ENCODE measurements around the gene PTPA. TPM values are rescaled to one million over a fixed set of nuclear protein-coding genes. Genes with fewer than 3 reads are reported as not detected.

PTPA gene
- total and polyA plus RNA-seq, 2 of the 4 experiments (the other 2 are of a cell fraction) = 124 to 149 TPM

- intact Hi-C loops (cut with micrococcal nuclease) (loop anchor here (2.0 kb wide), 1 partner anchor 24 kb away; no protein-coding TSS in a partner anchor), dilution Hi-C loops (cut with HindIII; ENCODE audit: low sequenced_read_pairs, unreplicated experiment) (no loop called here), in situ Hi-C loops (cut with MboI; ENCODE audit: low sequenced_read_pairs) (no loop called here)
- Histone ChIP-seq H3K23ac (ENCODE audit: low read depth, low read length) (peak overlapping the region; percentile 64), H2AK5ac (ENCODE audit: low read depth, low read length) (peak overlapping the region; percentile 91), H4K5ac (ENCODE audit: low read depth, low read length) (peak overlapping the region; percentile 45), H3K14ac (replicated peaks; ENCODE audit: low read depth, low read length) (peak overlapping the region; percentile 97), H2BK120ac (ENCODE audit: low read depth, low read length) (peak overlapping the region; percentile 89), H3K36me3 (ENCODE audit: control insufficient read depth, insufficient read depth, low read length) (peaks cover 19% of the 10 kb centered on the region), H4K20me1 (ENCODE audit: insufficient read depth, low read length) (no peaks in the 10 kb centered on the region; the same call in 1 of the 2 replicates), H3K27me3 (ENCODE audit: control insufficient read depth, insufficient read depth, low read length) (no peaks in the 10 kb centered on the region), H4K8ac (ENCODE audit: low read depth in 2 of 2, low read length in 2 of 2) (peak overlapping the region; percentile 89 to 99), H3K79me1 (ENCODE audit: low read depth in 1 of 2, low read length in 2 of 2) (peaks cover 5 to 58% of the 10 kb centered on the region in 2 experiments; a peak in 3 of 4 replicates), H3K18ac (ENCODE audit: low read depth, low read length) (peak overlapping the region; percentile 70), H3K4ac (ENCODE audit: low read depth, low read length) (peak overlapping the region; percentile 99), H2BK15ac (ENCODE audit: low read depth, low read length) (peak overlapping the region; percentile 93; the same call in 2 of the 3 replicates), H3K9me3 (ENCODE audit: control insufficient read depth, insufficient read depth, low read length) (no peaks in the 10 kb centered on the region), H2BK20ac (ENCODE audit: low read depth, low read length) (peak overlapping the region; percentile 84), H3K9ac (ENCODE audit: low read depth, low read length) (peak overlapping the region; percentile 69), H2AFZ (replicated peaks; ENCODE audit: low read length, poor library complexity) (peak overlapping the region; percentile 9), H3K4me3 (ENCODE audit: insufficient read depth, low read depth, low read length) (no peak overlapping the region), H2BK5ac (ENCODE audit: low read depth, low read length, poor library complexity, severe bottlenecking) (peak overlapping the region; percentile 99), H3K56ac (ENCODE audit: extremely low read depth, insufficient read depth, low read length) (peak overlapping the region; percentile 64), H3K4me1 (ENCODE audit: control insufficient read depth, insufficient read depth, low read length) (peaks cover 70% of the 10 kb centered on the region), H2AK9ac (replicated peaks; ENCODE audit: low read depth, low read length, poor library complexity) (peak overlapping the region; percentile 79), H3K4me2 (ENCODE audit: low read depth, low read length) (peak overlapping the region; percentile 47), H4K91ac (ENCODE audit: insufficient read depth, low read depth, low read length) (peak overlapping the region; percentile 100), H3K9me1 (ENCODE audit: insufficient read depth, low read length) (peaks cover 13% of the 10 kb centered on the region), H3K27ac (ENCODE audit: insufficient read depth, low read length) (peak overlapping the region; percentile 98)
- BruUV-seq (replicated peaks) = no TSS peak
- TF ChIP-seq RAD21 (IDR thresholded peaks at IDR 0.05; ENCODE audit: low read length) (no peak), CTCF (conservative IDR thresholded peaks at IDR 0.05; ENCODE audit: low read depth, low read length) (no peak), USF2 (IDR thresholded peaks at IDR 0.05; ENCODE audit: low read depth, low read length) (no peak), SMC3 (IDR thresholded peaks at IDR 0.05; ENCODE audit: low read depth, low read length) (no peak), CEBPB (IDR thresholded peaks at IDR 0.05; ENCODE audit: low read depth, low read length) (no peak), CHD1 (IDR thresholded peaks at IDR 0.05; ENCODE audit: low read depth, low read length) (no peak; the same call in 1 of the 2 replicates), POLR2A (IDR thresholded peaks at IDR 0.05; ENCODE audit: low read depth, low read length) (no peak), ELK1 (IDR thresholded peaks at IDR 0.05; ENCODE audit: borderline replicate concordance, low read depth, low read length) (no peak), FOS (IDR thresholded peaks at IDR 0.05; ENCODE audit: low read depth, low read length) (no peak), RCOR1 (IDR thresholded peaks at IDR 0.05; ENCODE audit: insufficient replicate concordance, low read length) (no peak), BHLHE40 (IDR thresholded peaks at IDR 0.05; ENCODE audit: low read depth, low read length) (no peak)
- DNase-seq (no peak), ATAC-seq (ENCODE audit: low read depth) (no peak)
- ChIA-PET CTCF (interaction anchor here (0.6 to 3.1 kb wide), 15 partner anchors 11 to 500 kb away, joined by 3 to 18 read pairs (median 4); no protein-coding TSS in a partner anchor), POLR2A (ENCODE audit: unreplicated experiment) (interaction anchor here (0.7 to 1.8 kb wide), 6 partner anchors 32 to 467 kb away, joined by 3 to 12 read pairs (median 4); no protein-coding TSS in a partner anchor)
- WGBS, 2 experiments (ENCODE audit: extremely low coverage in 2 of 2, insufficient read length in 1 of 2) = no CpG with 5 or more reads among the region's 15 CpGs
These were observed 31.1 kb downstream of the PTPA start for GRCh38 chr9:129142138-129142935.

Data from IMR-90 (cell line).